ENCODE measurements around the gene MICU2. TPM values are rescaled to one million over a fixed set of nuclear protein-coding genes. Genes with fewer than 3 reads are reported as not detected.

The MICU2 gene
- total RNA-seq, 1 donor from 2014 or later = 43.4 TPM

DNA sequence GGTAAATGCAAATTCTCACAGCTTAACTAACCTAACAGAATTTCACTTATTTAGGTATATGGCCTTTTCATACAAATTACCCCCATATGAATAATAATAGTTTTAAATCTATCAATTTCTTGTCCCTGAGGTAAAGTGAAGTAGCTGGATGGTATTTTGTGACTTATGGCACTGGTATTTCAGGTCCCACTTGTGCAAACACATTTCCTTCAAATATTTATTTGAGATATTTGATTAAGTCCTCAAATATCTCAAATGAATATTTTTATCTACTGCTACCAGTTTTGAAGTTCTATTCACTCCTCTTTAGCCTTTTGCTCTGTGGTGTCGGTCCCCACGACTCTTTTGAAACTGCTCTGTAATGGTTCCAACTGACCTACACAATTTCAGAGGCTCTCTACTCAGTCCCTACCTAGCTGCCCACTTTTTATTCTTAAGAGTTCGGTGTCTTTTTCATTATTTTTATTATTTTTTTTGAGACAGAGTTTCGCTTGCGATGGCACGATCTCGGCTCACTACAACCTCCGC lies 85.3 kb downstream of the MICU2 start:
- no peak for TF ChIP-seq CTCF (IDR thresholded peaks at IDR 0.05; ENCODE audit: insufficient read depth, low read length, severe bottlenecking)
- H3K4me3 ChIP-seq (ENCODE audit: low read depth, low read length) = no peak overlapping the region
- no peaks in the 10 kb centered on the region for H3K36me3 ChIP-seq (ENCODE audit: control insufficient read depth, insufficient read depth, low read length)
- DNase-seq (ENCODE audit: low read depth) (peak; percentile 39), FAIRE-seq (no peak)
- no peaks in the 10 kb centered on the region for H3K27me3 ChIP-seq (ENCODE audit: control insufficient read depth, insufficient read depth, low read length)

- TF ChIP-seq CTCF (IDR thresholded peaks at IDR 0.05; ENCODE audit: insufficient read depth, low read length, severe bottlenecking) = no peak
- Histone ChIP-seq H3K27me3 (ENCODE audit: control insufficient read depth, insufficient read depth, low read length) (no peaks in the 10 kb centered on the region), H3K4me3 (ENCODE audit: low read depth, low read length) (no peak overlapping the region), H3K36me3 (ENCODE audit: control insufficient read depth, insufficient read depth, low read length) (no peaks in the 10 kb centered on the region)
- no peak for FAIRE-seq
- DNase-seq (ENCODE audit: low read depth) = peak; percentile 10
These were observed 86.4 kb downstream of the MICU2 start for GRCh38 chr13:21517576-21517975.

GRCh38 chr13:21516805-21517204 lies 87.2 kb downstream of the MICU2 start:
- Histone ChIP-seq H3K36me3 (ENCODE audit: control insufficient read depth, insufficient read depth, low read length) (no peaks in the 10 kb centered on the region), H3K4me3 (ENCODE audit: low read depth, low read length) (no peak overlapping the region), H3K27me3 (ENCODE audit: control insufficient read depth, insufficient read depth, low read length) (no peaks in the 10 kb centered on the region)
- no peak for DNase-seq (ENCODE audit: low read depth)
- no peak for TF ChIP-seq CTCF (IDR thresholded peaks at IDR 0.05; ENCODE audit: insufficient read depth, low read length, severe bottlenecking)
- FAIRE-seq = no peak

DNA sequence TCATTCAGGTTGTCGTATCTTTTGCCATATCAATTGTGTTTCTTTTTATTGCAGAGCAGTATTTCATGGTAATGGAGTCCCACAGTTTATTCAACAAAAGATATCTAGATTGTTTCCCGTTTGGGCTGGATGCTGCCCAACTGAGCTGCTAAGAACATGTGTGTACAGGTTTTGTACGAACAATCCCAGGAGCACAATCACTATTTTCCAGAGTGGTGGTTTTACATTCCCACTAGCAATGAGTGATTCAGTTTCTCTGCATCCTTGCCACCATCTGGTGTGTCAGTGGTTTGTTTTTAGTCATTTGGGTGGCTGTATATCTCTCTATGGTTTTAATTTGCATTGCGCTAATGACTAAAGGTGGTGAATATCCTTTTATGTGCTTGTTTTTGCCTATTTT lies 92.1 kb downstream of the MICU2 start:
- no peak overlapping the region for H3K4me3 ChIP-seq (ENCODE audit: low read depth, low read length)
- peaks cover 2% of the 10 kb centered on the region for H3K36me3 ChIP-seq (ENCODE audit: control insufficient read depth, insufficient read depth, low read length)
- H3K27me3 ChIP-seq (ENCODE audit: control insufficient read depth, insufficient read depth, low read length) = no peaks in the 10 kb centered on the region
- DNase-seq (ENCODE audit: low read depth) = peak; percentile 98
- FAIRE-seq = peak; percentile 23
- TF ChIP-seq CTCF (IDR thresholded peaks at IDR 0.05; ENCODE audit: insufficient read depth, low read length, severe bottlenecking) = no peak

GRCh38 chr13:21504379-21504778 lies 99.6 kb downstream of the MICU2 start:
- no peak for DNase-seq (ENCODE audit: low read depth)
- peaks cover 3% of the 10 kb centered on the region for H3K36me3 ChIP-seq (ENCODE audit: control insufficient read depth, insufficient read depth, low read length)
- H3K4me3 ChIP-seq (ENCODE audit: low read depth, low read length) = no peak overlapping the region
- no peak for FAIRE-seq
- H3K27me3 ChIP-seq (ENCODE audit: control insufficient read depth, insufficient read depth, low read length) = no peaks in the 10 kb centered on the region
- TF ChIP-seq CTCF (IDR thresholded peaks at IDR 0.05; ENCODE audit: insufficient read depth, low read length, severe bottlenecking) = no peak

DNA sequence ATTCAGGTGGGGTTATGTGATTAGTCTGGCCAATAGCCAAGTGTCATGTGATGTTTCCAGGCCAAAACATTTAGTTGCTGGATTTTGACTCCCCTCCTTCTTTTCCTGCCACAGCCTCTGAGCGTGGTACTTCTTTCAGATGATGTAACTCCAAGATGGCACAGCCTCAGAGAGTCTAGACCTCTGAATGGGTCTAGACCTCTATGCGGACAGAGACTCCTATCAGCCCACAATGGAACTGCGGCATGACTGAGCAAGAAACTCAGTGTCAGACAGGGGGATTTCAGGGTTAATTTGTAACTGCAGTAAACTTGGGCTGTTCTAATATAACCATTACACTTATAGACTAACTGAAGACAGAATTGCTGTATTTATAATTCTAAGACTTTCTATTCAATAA lies 102.3 kb downstream of the MICU2 start:
- peaks cover 1% of the 10 kb centered on the region for H3K36me3 ChIP-seq (ENCODE audit: control insufficient read depth, insufficient read depth, low read length)
- no peak for TF ChIP-seq CTCF (IDR thresholded peaks at IDR 0.05; ENCODE audit: insufficient read depth, low read length, severe bottlenecking)
- H3K4me3 ChIP-seq (ENCODE audit: low read depth, low read length) = no peak overlapping the region
- no peak for DNase-seq (ENCODE audit: low read depth)
- no peaks in the 10 kb centered on the region for H3K27me3 ChIP-seq (ENCODE audit: control insufficient read depth, insufficient read depth, low read length)
- no peak for FAIRE-seq
